Activated T-helper 1 cell treated with Interleukin-2 at 50 U/mL for 16 hours (primary cell): ENCODE data around the gene ABI2.
"Not testable (repeated sequence)": the region's sequence is repeated elsewhere in the genome, so short reads cannot be mapped to it uniquely, and the experiment has no call there.

Experiments
- DNase-seq: peaks from one replicate; pipeline ENCODE4 v3.0.0-alpha.2; 2020; ENCODE audit warnings: low read depth

ABI2 gene

GRCh38 chr2:203359450-203359849 lies 31.3 kb downstream of the ABI2 start:
- no peak for DNase-seq

GRCh38 chr2:203360833-203361430 lies 32.7 kb downstream of the ABI2 start:
- no peak for DNase-seq

GRCh38 chr2:203361495-203361894 lies 33.3 kb downstream of the ABI2 start:
- no peak for DNase-seq

GRCh38 chr2:203361922-203362321 lies 33.7 kb downstream of the ABI2 start:
- DNase-seq: no peak

GRCh38 chr2:203366639-203367466 lies 38.7 kb downstream of the ABI2 start:
- DNase-seq: no peak

GRCh38 chr2:203372706-203373105 lies 44.5 kb downstream of the ABI2 start:
- not testable (repeated sequence) for DNase-seq

- DNase-seq: no peak
Measured at GRCh38 chr2:203376173-203376572, 48.0 kb downstream of the ABI2 start.

- DNase-seq: no peak
Measured at GRCh38 chr2:203379156-203379555, 51.0 kb downstream of the ABI2 start.

- DNase-seq: no peak
Measured at GRCh38 chr2:203383038-203383437, 54.8 kb downstream of the ABI2 start.

GRCh38 chr2:203388153-203388552 lies 60.0 kb downstream of the ABI2 start:
- not testable (repeated sequence) for DNase-seq

- no peak for DNase-seq
Measured at GRCh38 chr2:203394519-203395227, 66.5 kb downstream of the ABI2 start.

- DNase-seq: no peak
Measured at GRCh38 chr2:203395858-203396257, 67.7 kb downstream of the ABI2 start.

GRCh38 chr2:203396667-203397066 lies 68.5 kb downstream of the ABI2 start:
- DNase-seq: no peak

GRCh38 chr2:203399031-203399430 lies 70.8 kb downstream of the ABI2 start:
- DNase-seq: no peak

GRCh38 chr2:203400805-203401585 lies 72.8 kb downstream of the ABI2 start:
- DNase-seq: no peak

GRCh38 chr2:203404996-203405395 lies 76.8 kb downstream of the ABI2 start:
- no peak for DNase-seq

GRCh38 chr2:203407496-203407895 lies 79.3 kb downstream of the ABI2 start:
- DNase-seq: no peak

GRCh38 chr2:203412546-203413331 lies 84.5 kb downstream of the ABI2 start:
- no peak for DNase-seq

GRCh38 chr2:203413796-203414195 lies 85.6 kb downstream of the ABI2 start:
- DNase-seq: no peak

GRCh38 chr2:203418271-203418670 lies 90.1 kb downstream of the ABI2 start:
- no peak for DNase-seq

GRCh38 chr2:203427061-203427460 lies 98.9 kb downstream of the ABI2 start:
- DNase-seq: no peak
